Fibroblast of skin of abdomen (primary cell): ENCODE measurements around the gene BCAR1.
"Not testable (repeated sequence)": the region's sequence is repeated elsewhere in the genome, so short reads cannot be mapped to it uniquely, and the experiment has no call there.

ENCODE experiments used
- DNase-seq: peaks from one replicate; pipeline ENCODE4 v3.0.0-alpha.2; 2013

The BCAR1 gene

GRCh38 chr16:75222271-75222783 is 29.1 kb downstream of the BCAR1 start:
- no peak for DNase-seq

- no peak for DNase-seq
Observed at GRCh38 chr16:75219838-75220237, 31.6 kb downstream of the BCAR1 start.

GRCh38 chr16:75219088-75219487 is 32.3 kb downstream of the BCAR1 start:
- DNase-seq = no peak

GRCh38 chr16:75218256-75219076 is 33.0 kb downstream of the BCAR1 start, which contains the start of gene CTRB1:
TSS of gene CTRB1 (plus strand) at chr16:75218988. CDS start at chr16:75219008, 20 bp downstream.
- no peak for DNase-seq

- no peak for DNase-seq
Observed at GRCh38 chr16:75217389-75217851, 34.0 kb downstream of the BCAR1 start.

- DNase-seq = no peak
Observed at GRCh38 chr16:75216576-75216975, 34.8 kb downstream of the BCAR1 start.

GRCh38 chr16:75216127-75216526 is 35.3 kb downstream of the BCAR1 start:
- no peak for DNase-seq

- not testable (repeated sequence) for DNase-seq
Observed at GRCh38 chr16:75211286-75211685, 40.1 kb downstream of the BCAR1 start.

GRCh38 chr16:75209944-75210343 is 41.5 kb downstream of the BCAR1 start:
- no peak for DNase-seq

- DNase-seq = not testable (repeated sequence)
Observed at GRCh38 chr16:75209514-75209913, 41.9 kb downstream of the BCAR1 start.

GRCh38 chr16:75208861-75209505 is 42.4 kb downstream of the BCAR1 start:
- DNase-seq = no peak

- no peak for DNase-seq
Observed at GRCh38 chr16:75208242-75208825, 43.1 kb downstream of the BCAR1 start.

- no peak for DNase-seq
Observed at GRCh38 chr16:75207831-75208230, 43.6 kb downstream of the BCAR1 start.

- DNase-seq = no peak
Observed at GRCh38 chr16:75206749-75207451, 44.5 kb downstream of the BCAR1 start, which contains the start of gene CTRB2. TSS of gene CTRB2 (minus strand) at chr16:75207161. CDS start at chr16:75207141, 20 bp downstream.

- DNase-seq = not testable (repeated sequence)
Observed at GRCh38 chr16:75205961-75206748, 45.3 kb downstream of the BCAR1 start.

- DNase-seq = not testable (repeated sequence)
Observed at GRCh38 chr16:75205438-75205837, 46.0 kb downstream of the BCAR1 start.

GRCh38 chr16:75204905-75205304 is 46.5 kb downstream of the BCAR1 start:
- DNase-seq = not testable (repeated sequence)

- DNase-seq = no peak
Observed at GRCh38 chr16:75204410-75204758, 47.0 kb downstream of the BCAR1 start.

GRCh38 chr16:75203667-75204409 is 47.6 kb downstream of the BCAR1 start:
- no peak for DNase-seq

- DNase-seq = no peak
Observed at GRCh38 chr16:75203096-75203495, 48.3 kb downstream of the BCAR1 start.

- no peak for DNase-seq
Observed at GRCh38 chr16:75202069-75202590, 49.3 kb downstream of the BCAR1 start.
